ENCODE measurements around the gene PDCL3. TPM values are rescaled to one million over a fixed set of nuclear protein-coding genes. Genes with fewer than 3 reads are reported as not detected.

PDCL3 gene
- polyA plus RNA-seq, 1 donor from 2014 or later = 48.9 TPM

GRCh38 chr2:100581277-100581612, 18.5 kb downstream of the PDCL3 start:
- Mint-ChIP-seq H3K4me1 (peaks cover 12 to 18% (median 13%) of the 10 kb centered on the region in 3 donors), H3K27ac (peak overlapping the region; percentile 95 to 99 (median 98)), H3K9me3 (peaks cover 0 to 6% (median 2%) of the 10 kb centered on the region in 3 donors), H3K4me3 (peak overlapping the region in 3 of 4 donors; percentile 43 to 92 (median 67)), H3K36me3 (no peaks in the 10 kb centered on the region), H3K27me3 (peaks cover 3% of the 10 kb centered on the region)

- peaks cover 12 to 17% (median 13%) of the 10 kb centered on the region in 3 donors for H3K4me1 Mint-ChIP-seq
- no peaks in the 10 kb centered on the region for H3K36me3 Mint-ChIP-seq
- H3K27me3 Mint-ChIP-seq = peaks cover 3% of the 10 kb centered on the region
- H3K4me3 Mint-ChIP-seq = no peak overlapping the region
- H3K9me3 Mint-ChIP-seq = peaks cover 0 to 6% (median 2%) of the 10 kb centered on the region in 3 donors
- no peak overlapping the region for H3K27ac Mint-ChIP-seq
Measured at GRCh38 chr2:100584816-100585215, 22.0 kb downstream of the PDCL3 start.

- H3K4me1 Mint-ChIP-seq = peaks cover 2 to 4% (median 4%) of the 10 kb centered on the region in 3 donors
- peak overlapping the region in 1 of 3 donors; percentile 17 for H3K27ac Mint-ChIP-seq
- peaks cover 0 to 5% (median 2%) of the 10 kb centered on the region in 3 donors for H3K9me3 Mint-ChIP-seq
- no peaks in the 10 kb centered on the region for H3K36me3 Mint-ChIP-seq
- peaks cover 3% of the 10 kb centered on the region for H3K27me3 Mint-ChIP-seq
- no peak overlapping the region for H3K4me3 Mint-ChIP-seq
Measured at GRCh38 chr2:100588071-100588786, 25.4 kb downstream of the PDCL3 start.

GRCh38 chr2:100589527-100589926, 26.7 kb downstream of the PDCL3 start:
- H3K4me1 Mint-ChIP-seq = peaks cover 2 to 6% (median 4%) of the 10 kb centered on the region in 3 donors
- H3K27ac Mint-ChIP-seq = no peak overlapping the region
- peaks cover 3% of the 10 kb centered on the region for H3K27me3 Mint-ChIP-seq
- no peaks in the 10 kb centered on the region for H3K36me3 Mint-ChIP-seq
- H3K9me3 Mint-ChIP-seq = peaks cover 0 to 5% (median 2%) of the 10 kb centered on the region in 3 donors
- H3K4me3 Mint-ChIP-seq = no peak overlapping the region

- H3K36me3 Mint-ChIP-seq = no peaks in the 10 kb centered on the region
- H3K27ac Mint-ChIP-seq = no peak overlapping the region
- no peak overlapping the region for H3K4me3 Mint-ChIP-seq
- H3K4me1 Mint-ChIP-seq = peaks cover 4 to 6% (median 5%) of the 10 kb centered on the region in 3 donors
- no peaks in the 10 kb centered on the region for H3K27me3 Mint-ChIP-seq
- H3K9me3 Mint-ChIP-seq = no peaks in the 10 kb centered on the region
Measured at GRCh38 chr2:100592226-100592625, 29.4 kb downstream of the PDCL3 start.

- Mint-ChIP-seq H3K27me3 (no peaks in the 10 kb centered on the region), H3K36me3 (no peaks in the 10 kb centered on the region), H3K27ac (no peak overlapping the region), H3K4me3 (no peak overlapping the region), H3K9me3 (no peaks in the 10 kb centered on the region), H3K4me1 (peaks cover 5 to 9% (median 7%) of the 10 kb centered on the region in 3 donors)
Measured at GRCh38 chr2:100596465-100596864, 33.7 kb downstream of the PDCL3 start.

- Mint-ChIP-seq H3K27ac (no peak overlapping the region), H3K9me3 (no peaks in the 10 kb centered on the region), H3K4me3 (no peak overlapping the region), H3K27me3 (no peaks in the 10 kb centered on the region), H3K36me3 (no peaks in the 10 kb centered on the region), H3K4me1 (peaks cover 6 to 11% (median 9%) of the 10 kb centered on the region in 3 donors)
Measured at GRCh38 chr2:100599566-100599965, 36.8 kb downstream of the PDCL3 start.

GRCh38 chr2:100601661-100602060, 38.9 kb downstream of the PDCL3 start:
- H3K27me3 Mint-ChIP-seq = peaks cover 1% of the 10 kb centered on the region

GRCh38 chr2:100603414-100603813, 40.6 kb downstream of the PDCL3 start:
- Mint-ChIP-seq H3K27ac (no peak overlapping the region), H3K4me1 (peaks cover 4 to 12% (median 9%) of the 10 kb centered on the region in 3 donors), H3K4me3 (no peak overlapping the region), H3K27me3 (peaks cover 6% of the 10 kb centered on the region), H3K36me3 (no peaks in the 10 kb centered on the region), H3K9me3 (no peaks in the 10 kb centered on the region)

More at GRCh38 chr2:100601661-100602060, 38.9 kb downstream of the PDCL3 start:
- peaks cover 4 to 10% (median 9%) of the 10 kb centered on the region in 3 donors for H3K4me1 Mint-ChIP-seq
- H3K4me3 Mint-ChIP-seq = peak overlapping the region in 2 of 4 donors; percentile 33 to 87
- no peak overlapping the region for H3K27ac Mint-ChIP-seq
- H3K9me3 Mint-ChIP-seq = no peaks in the 10 kb centered on the region
- no peaks in the 10 kb centered on the region for H3K36me3 Mint-ChIP-seq

GRCh38 chr2:100603948-100604633, 41.3 kb downstream of the PDCL3 start:
- Mint-ChIP-seq H3K36me3 (no peaks in the 10 kb centered on the region), H3K4me3 (no peak overlapping the region), H3K27ac (no peak overlapping the region), H3K4me1 (peaks cover 4 to 12% (median 9%) of the 10 kb centered on the region in 3 donors), H3K27me3 (peaks cover 7% of the 10 kb centered on the region), H3K9me3 (no peaks in the 10 kb centered on the region)

- Mint-ChIP-seq H3K36me3 (no peaks in the 10 kb centered on the region), H3K9me3 (no peaks in the 10 kb centered on the region), H3K27ac (no peak overlapping the region), H3K4me1 (peaks cover 4 to 10% (median 6%) of the 10 kb centered on the region in 3 donors), H3K4me3 (no peak overlapping the region), H3K27me3 (peaks cover 13% of the 10 kb centered on the region)
Measured at GRCh38 chr2:100606332-100606725, 43.5 kb downstream of the PDCL3 start.

- Mint-ChIP-seq H3K27me3 (peaks cover 13% of the 10 kb centered on the region), H3K4me1 (peaks cover under 1 to 5% (median 1%) of the 10 kb centered on the region in 3 donors), H3K27ac (no peak overlapping the region), H3K36me3 (no peaks in the 10 kb centered on the region), H3K4me3 (no peak overlapping the region), H3K9me3 (no peaks in the 10 kb centered on the region)
Measured at GRCh38 chr2:100606726-100607343, 44.0 kb downstream of the PDCL3 start.

- Mint-ChIP-seq H3K27me3 (peaks cover 13% of the 10 kb centered on the region), H3K4me1 (peaks cover 0 to 2% (median 0%) of the 10 kb centered on the region in 3 donors), H3K36me3 (no peaks in the 10 kb centered on the region), H3K4me3 (no peak overlapping the region), H3K27ac (no peak overlapping the region), H3K9me3 (no peaks in the 10 kb centered on the region)
Measured at GRCh38 chr2:100610381-100610831, 47.6 kb downstream of the PDCL3 start.

- Mint-ChIP-seq H3K36me3 (no peaks in the 10 kb centered on the region), H3K9me3 (no peaks in the 10 kb centered on the region), H3K27ac (no peak overlapping the region), H3K4me3 (no peak overlapping the region), H3K27me3 (peaks cover 13% of the 10 kb centered on the region), H3K4me1 (peaks cover 0 to 2% (median 0%) of the 10 kb centered on the region in 3 donors)
Measured at GRCh38 chr2:100611079-100612029, 48.6 kb downstream of the PDCL3 start.

Data from IgD-negative memory B cell (primary cell).